Measurements from ENCODE around the gene MYLK2.

DNA sequence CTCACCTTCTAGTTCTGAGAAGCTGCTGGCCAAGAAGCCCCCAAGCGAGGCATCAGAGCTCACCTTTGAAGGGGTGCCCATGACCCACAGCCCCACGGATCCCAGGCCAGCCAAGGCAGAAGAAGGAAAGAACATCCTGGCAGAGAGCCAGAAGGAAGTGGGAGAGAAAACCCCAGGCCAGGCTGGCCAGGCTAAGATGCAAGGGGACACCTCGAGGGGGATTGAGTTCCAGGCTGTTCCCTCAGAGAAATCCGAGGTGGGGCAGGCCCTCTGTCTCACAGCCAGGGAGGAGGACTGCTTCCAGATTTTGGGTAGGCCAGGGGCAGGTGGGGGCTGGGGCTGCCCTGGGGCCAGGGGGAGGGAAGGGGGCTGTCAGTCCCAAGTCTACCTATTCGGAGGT, 2.3 kb downstream of the MYLK2 start:
- TF ChIP-seq, protein P1, sequence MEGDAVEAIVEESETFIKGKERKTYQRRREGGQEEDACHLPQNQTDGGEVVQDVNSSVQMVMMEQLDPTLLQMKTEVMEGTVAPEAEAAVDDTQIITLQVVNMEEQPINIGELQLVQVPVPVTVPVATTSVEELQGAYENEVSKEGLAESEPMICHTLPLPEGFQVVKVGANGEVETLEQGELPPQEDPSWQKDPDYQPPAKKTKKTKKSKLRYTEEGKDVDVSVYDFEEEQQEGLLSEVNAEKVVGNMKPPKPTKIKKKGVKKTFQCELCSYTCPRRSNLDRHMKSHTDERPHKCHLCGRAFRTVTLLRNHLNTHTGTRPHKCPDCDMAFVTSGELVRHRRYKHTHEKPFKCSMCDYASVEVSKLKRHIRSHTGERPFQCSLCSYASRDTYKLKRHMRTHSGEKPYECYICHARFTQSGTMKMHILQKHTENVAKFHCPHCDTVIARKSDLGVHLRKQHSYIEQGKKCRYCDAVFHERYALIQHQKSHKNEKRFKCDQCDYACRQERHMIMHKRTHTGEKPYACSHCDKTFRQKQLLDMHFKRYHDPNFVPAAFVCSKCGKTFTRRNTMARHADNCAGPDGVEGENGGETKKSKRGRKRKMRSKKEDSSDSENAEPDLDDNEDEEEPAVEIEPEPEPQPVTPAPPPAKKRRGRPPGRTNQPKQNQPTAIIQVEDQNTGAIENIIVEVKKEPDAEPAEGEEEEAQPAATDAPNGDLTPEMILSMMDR (IDR thresholded peaks at IDR 0.05), result no peak
- TF ChIP-seq POLR2AphosphoS5 (IDR thresholded peaks at IDR 0.05) (no peak), POLR2A (IDR thresholded peaks at IDR 0.05) (no peak), EP300 (IDR thresholded peaks at IDR 0.05; ENCODE audit: low read depth) (no peak)
